ENCODE results near the gene RHOT1. TPM values are rescaled to one million over a fixed set of nuclear protein-coding genes. Genes with fewer than 3 reads are reported as not detected.
A peak's percentile ranks its signal among the peaks of the same experiment; 100 is the strongest.
"Not testable (repeated sequence)": the region's sequence is repeated elsewhere in the genome, so short reads cannot be mapped to it uniquely, and the experiment has no call there.

Gene RHOT1
- polyA plus RNA-seq, 1 experiment, result 27.4 TPM

GRCh38 chr17:32143527-32143870 is 1.2 kb downstream of the RHOT1 start:
- CTCF ChIA-PET, result interaction anchor here (1.1 kb wide), 1 partner anchor 510 kb away, joined by 3 read pairs; no protein-coding TSS in a partner anchor
- H3K27me3 ChIP-seq (ENCODE audit: control insufficient read depth, insufficient read depth, low read length), result no peaks in the 10 kb centered on the region
- no peaks in the 10 kb centered on the region for H3K36me3 ChIP-seq (ENCODE audit: control insufficient read depth, insufficient read depth, low read length)
- TF ChIP-seq CTCF (IDR thresholded peaks at IDR 0.05; ENCODE audit: insufficient read depth, low read depth, low read length), result no peak
- POLR2A ChIA-PET, result no interaction called here
- no peak for DNase-seq (ENCODE audit: low read depth)
- H3K4me3 ChIP-seq (ENCODE audit: low read depth, low read length), result peak overlapping the region; percentile 75

DNA sequence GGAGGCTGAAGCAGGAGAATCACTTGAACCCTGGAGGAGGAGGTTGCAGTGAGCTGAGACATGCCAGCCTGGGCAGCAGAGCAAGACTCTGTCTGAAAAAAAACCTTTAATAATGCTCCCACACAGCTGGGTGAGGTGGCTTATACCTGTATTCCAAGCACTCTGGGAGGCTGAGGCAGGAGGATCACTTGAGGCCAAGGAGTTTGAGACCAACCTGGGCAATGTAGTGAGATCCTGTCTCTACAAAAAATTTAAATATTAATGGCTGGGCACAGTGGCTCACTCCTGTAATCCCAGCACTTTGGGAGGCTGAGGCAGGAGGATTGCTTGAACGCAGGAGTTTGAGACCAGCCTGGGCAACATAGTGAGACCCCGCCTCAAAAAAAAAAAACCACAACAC is 2.1 kb downstream of the RHOT1 start:
- DNase-seq (ENCODE audit: low read depth); POLR2A ChIA-PET; H3K27me3 ChIP-seq (ENCODE audit: control insufficient read depth, insufficient read depth, low read length); H3K4me3 ChIP-seq (ENCODE audit: low read depth, low read length); H3K36me3 ChIP-seq (ENCODE audit: control insufficient read depth, insufficient read depth, low read length); CTCF ChIA-PET: not testable (repeated sequence)

- ChIA-PET CTCF (no interaction called here), POLR2A (no interaction called here)
- Histone ChIP-seq H3K27me3 (ENCODE audit: control insufficient read depth, insufficient read depth, low read length) (no peaks in the 10 kb centered on the region), H3K36me3 (ENCODE audit: control insufficient read depth, insufficient read depth, low read length) (peaks cover 1% of the 10 kb centered on the region; the same call in 1 of the 2 replicates), H3K4me3 (ENCODE audit: low read depth, low read length) (no peak overlapping the region)
- no peak for TF ChIP-seq CTCF (IDR thresholded peaks at IDR 0.05; ENCODE audit: insufficient read depth, low read depth, low read length)
- no peak for DNase-seq (ENCODE audit: low read depth)
These were observed 6.0 kb downstream of the RHOT1 start for GRCh38 chr17:32148351-32148750.

GRCh38 chr17:32150358-32150757 is 8.1 kb downstream of the RHOT1 start:
- Histone ChIP-seq H3K36me3 (ENCODE audit: control insufficient read depth, insufficient read depth, low read length) (peaks cover 1% of the 10 kb centered on the region; the same call in 1 of the 2 replicates), H3K4me3 (ENCODE audit: low read depth, low read length) (no peak overlapping the region), H3K27me3 (ENCODE audit: control insufficient read depth, insufficient read depth, low read length) (no peaks in the 10 kb centered on the region)
- no peak for DNase-seq (ENCODE audit: low read depth)
- CTCF ChIA-PET, result interaction anchor here (0.6 to 1.9 kb wide), 3 partner anchors 12 to 142 kb away, joined by 3 to 6 read pairs (median 3); no protein-coding TSS in a partner anchor
- POLR2A ChIA-PET, result no interaction called here
- no peak for TF ChIP-seq CTCF (IDR thresholded peaks at IDR 0.05; ENCODE audit: insufficient read depth, low read depth, low read length)

DNA sequence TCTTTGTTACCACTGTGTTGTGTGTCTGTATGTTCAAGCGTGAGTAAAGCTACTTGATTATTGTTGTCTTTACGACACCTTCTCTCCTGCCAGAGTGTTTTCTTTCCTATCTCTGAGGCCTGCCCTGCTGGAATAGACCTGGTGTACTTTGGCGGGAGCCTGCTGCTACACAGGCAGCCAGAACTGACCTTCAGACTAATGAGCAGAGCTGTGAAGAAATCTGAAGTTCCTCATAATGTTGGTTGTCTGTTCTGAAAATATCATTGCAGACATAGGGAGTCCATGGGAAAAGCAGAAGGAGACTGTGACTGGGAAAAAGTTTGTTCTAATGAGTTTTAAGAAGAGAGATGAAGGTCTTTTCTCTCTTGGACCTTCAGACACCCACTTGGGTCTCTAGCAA is 9.8 kb downstream of the RHOT1 start:
- CTCF ChIA-PET, result interaction anchor here (1.0 kb wide), 1 partner anchor 10 kb away, joined by 4 read pairs; the partner anchor contains the start of gene RHOT1
- DNase-seq (ENCODE audit: low read depth), result no peak
- POLR2A ChIA-PET, result no interaction called here
- no peak overlapping the region for H3K4me3 ChIP-seq (ENCODE audit: low read depth, low read length)
- TF ChIP-seq CTCF (IDR thresholded peaks at IDR 0.05; ENCODE audit: insufficient read depth, low read depth, low read length), result no peak
- no peaks in the 10 kb centered on the region for H3K27me3 ChIP-seq (ENCODE audit: control insufficient read depth, insufficient read depth, low read length)
- H3K36me3 ChIP-seq (ENCODE audit: control insufficient read depth, insufficient read depth, low read length), result peaks cover 2% of the 10 kb centered on the region; the same call in 1 of the 2 replicates

DNA sequence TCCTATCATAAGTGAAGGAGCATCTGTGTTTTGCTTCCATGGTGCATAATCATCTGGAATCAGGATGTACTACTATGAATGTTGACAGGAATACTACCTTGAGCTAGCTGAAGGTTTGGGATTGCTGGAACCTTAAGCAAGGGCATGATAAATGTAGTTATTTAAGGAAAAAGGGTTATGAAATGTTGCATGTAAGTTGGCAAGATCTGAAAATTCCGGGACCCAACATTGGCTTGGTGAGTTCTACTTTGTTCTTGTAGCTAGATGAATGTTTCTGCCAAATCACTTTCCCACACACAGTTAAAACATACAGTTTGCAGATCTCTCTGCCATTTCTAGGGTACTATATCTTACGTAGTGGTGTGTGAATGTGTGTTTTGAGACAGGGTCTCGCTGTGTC is 13.6 kb downstream of the RHOT1 start:
- peaks cover 6% of the 10 kb centered on the region for H3K36me3 ChIP-seq (ENCODE audit: control insufficient read depth, insufficient read depth, low read length)
- no peak for DNase-seq (ENCODE audit: low read depth)

More for the DNA sequence above, 13.6 kb downstream of the RHOT1 start:
- ChIA-PET CTCF (interaction anchor here (2.2 kb wide), 1 partner anchor 17 kb away, joined by 9 read pairs; no protein-coding TSS in a partner anchor), POLR2A (no interaction called here)
- TF ChIP-seq CTCF (IDR thresholded peaks at IDR 0.05; ENCODE audit: insufficient read depth, low read depth, low read length), result no peak
- Histone ChIP-seq H3K4me3 (ENCODE audit: low read depth, low read length) (no peak overlapping the region), H3K27me3 (ENCODE audit: control insufficient read depth, insufficient read depth, low read length) (no peaks in the 10 kb centered on the region)

All from BJ (cell line).